ENCODE measurements around the gene PAIP1. TPM values are rescaled to one million over a fixed set of nuclear protein-coding genes. Genes with fewer than 3 reads are reported as not detected.

PAIP1 gene
- polyA plus RNA-seq (2012; ENCODE audit: insufficient read depth, insufficient read length, low read depth): 58.3 TPM

DNA sequence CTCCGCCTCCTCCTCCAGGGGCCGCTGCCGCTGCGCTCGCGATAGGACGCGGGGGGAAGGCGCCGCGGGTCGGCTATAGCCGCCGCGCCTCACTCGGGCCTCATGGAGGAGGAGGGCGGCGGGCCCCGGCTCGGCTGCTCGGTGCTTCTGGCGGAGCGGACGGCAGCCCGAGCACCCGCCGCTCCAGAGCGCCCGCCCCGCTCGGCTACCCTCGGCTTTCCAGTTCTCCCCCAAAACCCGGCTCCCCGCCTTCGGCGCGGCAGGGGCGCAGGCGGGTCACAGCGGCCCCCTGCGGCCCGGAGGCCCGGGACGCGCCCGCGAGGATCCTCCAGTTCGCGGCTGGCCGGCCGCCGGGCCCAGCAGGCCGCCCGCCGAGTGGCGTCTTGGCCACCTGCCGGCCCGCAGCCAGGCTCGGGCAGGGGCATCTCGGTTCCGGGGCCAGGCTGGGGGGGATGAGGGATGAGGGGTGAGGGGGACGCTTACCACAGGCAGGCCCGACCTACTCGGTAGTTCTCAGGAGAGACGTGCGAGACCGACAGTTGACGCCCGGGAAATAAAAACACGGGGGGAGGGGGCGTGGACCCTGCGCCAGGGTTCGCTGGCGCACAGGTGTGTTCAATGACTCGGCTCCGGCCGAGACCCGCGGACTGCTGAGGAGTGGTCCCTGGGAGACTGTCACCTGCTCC is at the start of gene PAIP1:
PAIP1 (minus strand) TSS at position 221 of the 686 bp plus-strand sequence. CDS start 231 bp downstream, outside the sequence.
- peak; percentile 39; the same call in 1 of the 2 replicates for TF ChIP-seq CTCF (IDR thresholded peaks at IDR 0.05; ENCODE audit: low read depth, low read length)
- DNase-seq: peak; percentile 90
- Histone ChIP-seq H3K4me1 (no peaks in the 10 kb centered on the region), H3K27me3 (no peaks in the 10 kb centered on the region), H3K36me3 (peaks cover 30% of the 10 kb centered on the region), H3K9me3 (no peaks in the 10 kb centered on the region), H3K4me3 (ENCODE audit: low read depth, low read length) (peak within 1 kb of the TSS; percentile 84)

GRCh38 chr5:43606351-43606750 is 49.5 kb upstream of the PAIP1 start:
- Histone ChIP-seq H3K27me3 (no peaks in the 10 kb centered on the region), H3K4me1 (no peaks in the 10 kb centered on the region; the same call in 1 of the 2 replicates), H3K4me3 (ENCODE audit: low read depth, low read length) (no peak overlapping the region), H3K36me3 (peaks cover 18% of the 10 kb centered on the region), H3K9me3 (no peaks in the 10 kb centered on the region)
- no peak for TF ChIP-seq CTCF (IDR thresholded peaks at IDR 0.05; ENCODE audit: low read depth, low read length)
- no peak for DNase-seq

GRCh38 chr5:43604699-43605098 is 47.8 kb upstream of the PAIP1 start:
- H3K4me3 ChIP-seq (ENCODE audit: low read depth, low read length): peak overlapping the region; percentile 84
- no peaks in the 10 kb centered on the region for H3K27me3 ChIP-seq
- no peak for TF ChIP-seq CTCF (IDR thresholded peaks at IDR 0.05; ENCODE audit: low read depth, low read length)
- H3K9me3 ChIP-seq: no peaks in the 10 kb centered on the region
- DNase-seq: no peak
- peaks cover 7% of the 10 kb centered on the region for H3K36me3 ChIP-seq
- H3K4me1 ChIP-seq: no peaks in the 10 kb centered on the region; the same call in 1 of the 2 replicates

- DNase-seq: peak; percentile 67
- no peaks in the 10 kb centered on the region for H3K9me3 ChIP-seq
- no peaks in the 10 kb centered on the region; the same call in 1 of the 2 replicates for H3K4me1 ChIP-seq
- H3K36me3 ChIP-seq: no peaks in the 10 kb centered on the region
- peak overlapping the region; percentile 84 for H3K4me3 ChIP-seq (ENCODE audit: low read depth, low read length)
- no peak for TF ChIP-seq CTCF (IDR thresholded peaks at IDR 0.05; ENCODE audit: low read depth, low read length)
- H3K27me3 ChIP-seq: no peaks in the 10 kb centered on the region
Measured at GRCh38 chr5:43603344-43604217, 46.7 kb upstream of the PAIP1 start.

- no peak for TF ChIP-seq CTCF (IDR thresholded peaks at IDR 0.05; ENCODE audit: low read depth, low read length)
- Histone ChIP-seq H3K27me3 (no peaks in the 10 kb centered on the region), H3K36me3 (no peaks in the 10 kb centered on the region), H3K4me1 (no peaks in the 10 kb centered on the region; the same call in 1 of the 2 replicates), H3K9me3 (no peaks in the 10 kb centered on the region), H3K4me3 (ENCODE audit: low read depth, low read length) (peak within 1 kb of the TSS; percentile 84)
- DNase-seq: peak; percentile 84
Measured at GRCh38 chr5:43602461-43603343, 45.8 kb upstream of the PAIP1 start, which contains the start of gene NNT. Gene NNT (plus strand): TSS chr5:43603180. CDS start chr5:43609196, 6,016 bp downstream.
